CD4-positive, alpha-beta T cell (primary cell): ENCODE data around the gene SERPINI1. TPM values are rescaled to one million over a fixed set of nuclear protein-coding genes. Genes with fewer than 3 reads are reported as not detected.

Experiments
- ATAC-seq: fragments of 200-7000 bp; cut with Tn5 transposase; one replicate; pipeline ENCODE4 v1.10.0; 2022; ENCODE audit warnings: mild to moderate bottlenecking; ENCODE audit not compliant: poor library complexity
- CTCF ChIA-PET: fragments of 350-600 bp; sonication (Branson Sonifier 250); formaldehyde crosslinking; loops from one replicate; lab custom pipeline; 2021; ENCODE audit warnings: antibody characterized with exemption, inconsistent platforms; lab: Charles Lee
- POLR2A ChIA-PET: fragments of 350-600 bp; sonication (Branson Sonifier 250); formaldehyde crosslinking; loops from one replicate; lab custom pipeline; 2021; ENCODE audit warnings: antibody characterized with exemption, inconsistent platforms; lab: Charles Lee
- DNase-seq, 14 experiments: peaks; one replicate each; pipeline ENCODE4 v3.0.0-alpha.2; 2013 to 2020; ENCODE audit warnings: mixed read lengths in 2 of 14
- H3K27ac ChIP-seq, 2 donors: one replicate each; pipeline versions ENCODE4 v1.5.1 to v1.7.0; 2013; ENCODE audit warnings: low read length in 2 of 2, low read depth in 1 of 2, mild to moderate bottlenecking in 1 of 2
- H3K27me3 ChIP-seq, 2 experiments: 1 replicate in 1 of 2; 2 replicates in 1 of 2; pipeline versions ENCODE4 v1.6.1 to v1.7.0; 2013; ENCODE audit warnings: low read length in 2 of 2, control low read depth in 1 of 2, mild to moderate bottlenecking in 1 of 2, moderate library complexity in 1 of 2; ENCODE audit not compliant: insufficient read depth in 2 of 2, control insufficient read depth in 1 of 2
- H3K36me3 ChIP-seq: one replicate; pipeline ENCODE4 v1.6.1; 2013; ENCODE audit warnings: low read length, control low read depth; ENCODE audit not compliant: insufficient read depth
- H3K4me1 ChIP-seq: one replicate; pipeline ENCODE4 v1.6.1; 2013; ENCODE audit warnings: low read length, control low read depth; ENCODE audit not compliant: insufficient read depth
- H3K4me3 ChIP-seq: one replicate; pipeline ENCODE4 v1.5.1; 2013; ENCODE audit warnings: mild to moderate bottlenecking, low read length, moderate library complexity
- H3K9me3 ChIP-seq, 2 experiments: 1 replicate in 1 of 2; 2 replicates in 1 of 2; pipeline versions ENCODE4 v1.6.1 to v1.7.0; 2013; ENCODE audit warnings: low read length in 2 of 2, mild to moderate bottlenecking in 2 of 2, control low read depth in 1 of 2, moderate library complexity in 1 of 2; ENCODE audit not compliant: control insufficient read depth in 1 of 2, insufficient read depth in 1 of 2
- H3K27ac Mint-ChIP-seq: one replicate; pipeline ENCODE4 v1.8.0; 2020; ENCODE audit warnings: mixed read lengths
- H3K27me3 Mint-ChIP-seq: one replicate; pipeline ENCODE4 v1.8.0; 2021; ENCODE audit warnings: mixed read lengths
- H3K36me3 Mint-ChIP-seq: one replicate; pipeline ENCODE4 v1.8.0; 2021; ENCODE audit warnings: low read depth, mixed read lengths
- H3K4me1 Mint-ChIP-seq: one replicate; pipeline ENCODE4 v1.8.0; 2021; ENCODE audit warnings: low read depth, mixed read lengths
- H3K4me3 Mint-ChIP-seq: one replicate; pipeline ENCODE4 v1.8.0; 2020; ENCODE audit warnings: mild to moderate bottlenecking, mixed read lengths
- H3K9me3 Mint-ChIP-seq: one replicate; pipeline ENCODE4 v1.8.0; 2020; ENCODE audit warnings: mixed read lengths
- CTCF ChIP-seq: fragments of 200-600 bp; IDR thresholded peaks from one replicate; pipeline ENCODE4 v1.8.0; 2022; ENCODE audit warnings: antibody characterized with exemption, mild to moderate bottlenecking
- intact Hi-C, 2 experiments: fragments of 100-400 bp; cut with DNase I in 1 of 2; cut with micrococcal nuclease in 1 of 2; formaldehyde crosslinking; loops; one replicate each; pipeline versions ENCODE4 v1.15.1 to v1.9.0; 2023 to 2025; cut with DNase I, micrococcal nuclease
- total RNA-seq, 174 experiments: library from RNA in 2 of 174; stranded (reverse) in 2 of 174; gene quantifications; one replicate each; pipeline ENCODE4 v1.2.3 and lab custom pipeline; 2021 to 2026

Gene SERPINI1
- total RNA-seq, 2 experiments from 2014 or later, result 0.64 to 0.66 TPM

- TF ChIP-seq CTCF, result no peak
- no peaks in the 10 kb centered on the region for H3K9me3 Mint-ChIP-seq
- POLR2A ChIA-PET, result no interaction called here
Observed at GRCh38 chr3:167858865-167859264, 123.3 kb downstream of the SERPINI1 start.

GRCh38 chr3:167859610-167860009 lies 124.1 kb downstream of the SERPINI1 start:
- Histone ChIP-seq H3K9me3 (no peaks in the 10 kb centered on the region), H3K4me3 (no peak overlapping the region), H3K27me3 (no peaks in the 10 kb centered on the region), H3K27ac (no peak overlapping the region), H3K4me1 (no peaks in the 10 kb centered on the region), H3K36me3 (no peaks in the 10 kb centered on the region)
- no peak for DNase-seq
- no peaks in the 10 kb centered on the region for H3K36me3 Mint-ChIP-seq
- H3K4me3 Mint-ChIP-seq, result no peak overlapping the region
- intact Hi-C loops, result no loop called here
- no peak overlapping the region for H3K27ac Mint-ChIP-seq
- H3K4me1 Mint-ChIP-seq, result no peaks in the 10 kb centered on the region
- H3K9me3 Mint-ChIP-seq, result no peaks in the 10 kb centered on the region
- ATAC-seq, result no peak
- POLR2A ChIA-PET, result no interaction called here
- CTCF ChIA-PET, result no interaction called here
- no peaks in the 10 kb centered on the region for H3K27me3 Mint-ChIP-seq
- TF ChIP-seq CTCF, result no peak

More at GRCh38 chr3:167858865-167859264, 123.3 kb downstream of the SERPINI1 start:
- ATAC-seq (no peak), DNase-seq (no peak)
- H3K27me3 ChIP-seq, result no peaks in the 10 kb centered on the region
- CTCF ChIA-PET, result no interaction called here
- Mint-ChIP-seq H3K27ac (no peak overlapping the region), H3K36me3 (no peaks in the 10 kb centered on the region), H3K27me3 (no peaks in the 10 kb centered on the region), H3K4me3 (no peak overlapping the region), H3K4me1 (no peaks in the 10 kb centered on the region)
- H3K27ac ChIP-seq, result no peak overlapping the region
- H3K9me3 ChIP-seq, result no peaks in the 10 kb centered on the region
- no peaks in the 10 kb centered on the region for H3K36me3 ChIP-seq
- no peak overlapping the region for H3K4me3 ChIP-seq
- no peaks in the 10 kb centered on the region for H3K4me1 ChIP-seq
- intact Hi-C loops, result no loop called here

GRCh38 chr3:167861649-167862048 lies 126.1 kb downstream of the SERPINI1 start:
- no peak for DNase-seq
- H3K27me3 Mint-ChIP-seq, result no peaks in the 10 kb centered on the region
- POLR2A ChIA-PET, result no interaction called here
- no peaks in the 10 kb centered on the region for H3K36me3 Mint-ChIP-seq
- H3K4me3 Mint-ChIP-seq, result no peak overlapping the region
- intact Hi-C loops, result no loop called here
- Histone ChIP-seq H3K36me3 (no peaks in the 10 kb centered on the region), H3K9me3 (no peaks in the 10 kb centered on the region), H3K4me3 (no peak overlapping the region), H3K4me1 (no peaks in the 10 kb centered on the region), H3K27ac (no peak overlapping the region), H3K27me3 (no peaks in the 10 kb centered on the region)
- ATAC-seq, result no peak
- H3K9me3 Mint-ChIP-seq, result no peaks in the 10 kb centered on the region
- CTCF ChIA-PET, result no interaction called here
- H3K27ac Mint-ChIP-seq, result no peak overlapping the region
- TF ChIP-seq CTCF, result no peak
- no peaks in the 10 kb centered on the region for H3K4me1 Mint-ChIP-seq
